NT2/D1 (cell line): Measurements from ENCODE around the gene DYRK1A.

Experiments
- YY1 ChIP-seq: IDR thresholded peaks from 2 replicates; pipeline ENCODE4 v1.6.1; 2011; ENCODE audit not compliant: insufficient read length, insufficient read depth
- ZNF274 ChIP-seq: IDR thresholded peaks from 2 replicates; pipeline ENCODE4 v1.6.1; 2011; ENCODE audit warnings: mild to moderate bottlenecking, low read depth, low read length

DNA sequence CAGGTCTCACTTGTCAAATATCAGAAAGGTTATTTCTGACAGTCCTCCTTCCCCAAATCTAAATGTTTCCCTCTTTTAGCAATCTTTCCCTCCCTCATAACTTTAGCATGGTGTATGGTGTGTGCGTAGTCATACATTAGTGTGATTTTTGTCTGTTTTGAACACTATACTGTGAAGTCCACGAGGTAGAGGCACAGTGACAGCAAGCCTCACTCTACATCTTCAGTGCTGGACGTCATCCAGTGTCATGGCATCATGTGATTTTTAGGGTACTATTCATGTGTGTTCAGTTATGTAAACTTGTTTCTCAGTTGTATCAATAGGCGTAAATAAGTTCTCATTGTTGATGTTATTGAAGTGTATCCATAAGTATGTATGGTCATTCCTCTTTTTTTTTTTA lies 39.1 kb downstream of the DYRK1A start:
- TF ChIP-seq YY1, result no peak
- TF ChIP-seq ZNF274, result no peak
